Skeletal muscle tissue (tissue), 4 donors: Measurements from ENCODE around the gene SWT1. TPM values are rescaled to one million over a fixed set of nuclear protein-coding genes. Genes with fewer than 3 reads are reported as not detected.
"Not testable (repeated sequence)": the region's sequence is repeated elsewhere in the genome, so short reads cannot be mapped to it uniquely, and the experiment has no call there.

Experiments
- H3K27ac ChIP-seq: one replicate; pipeline ENCODE4 v1.7.0; 2013; ENCODE audit warnings: mild to moderate bottlenecking, low read depth, low read length, inconsistent platforms
- H3K27me3 ChIP-seq, 3 donors: one replicate each; pipeline ENCODE4 v1.7.0; 2013; ENCODE audit warnings: low read length in 3 of 3; ENCODE audit not compliant: control insufficient read depth in 3 of 3, insufficient read depth in 3 of 3
- H3K36me3 ChIP-seq, 3 donors: one replicate each; pipeline ENCODE4 v1.7.0; 2013; ENCODE audit warnings: low read length in 3 of 3; ENCODE audit not compliant: control insufficient read depth in 3 of 3, insufficient read depth in 3 of 3
- H3K4me1 ChIP-seq, 3 donors: one replicate each; pipeline ENCODE4 v1.7.0; 2013; ENCODE audit warnings: low read length in 3 of 3, mild to moderate bottlenecking in 3 of 3; ENCODE audit not compliant: control insufficient read depth in 3 of 3, insufficient read depth in 3 of 3
- H3K4me3 ChIP-seq, 3 donors: one replicate each; pipeline ENCODE4 v1.7.0; 2013; ENCODE audit warnings: low read length in 3 of 3
- H3K9ac ChIP-seq, 3 donors: one replicate each; pipeline ENCODE4 v1.7.0; 2013; ENCODE audit warnings: low read length in 3 of 3, mild to moderate bottlenecking in 3 of 3, moderate library complexity in 2 of 3, low read depth in 1 of 3
- H3K9me3 ChIP-seq, 3 donors: one replicate each; pipeline ENCODE4 v1.7.0; 2013; ENCODE audit warnings: low read length in 3 of 3; ENCODE audit not compliant: control insufficient read depth in 3 of 3
- total RNA-seq: library from RNA; depleted of rRNA; stranded (reverse); fragments of >200 nt; gene quantifications from one replicate; pipeline ENCODE4 v1.2.3, GENCODE V29; 2014
- donor health status: Osteomylitis.

SWT1 gene
- total RNA-seq, 1 donor from 2014 or later = 15.7 TPM

- Histone ChIP-seq H3K27me3 (no peaks in the 10 kb centered on the region), H3K27ac (no peak overlapping the region), H3K9ac (no peak overlapping the region), H3K4me1 (no peaks in the 10 kb centered on the region), H3K9me3 (no peaks in the 10 kb centered on the region), H3K36me3 (no peaks in the 10 kb centered on the region), H3K4me3 (no peak overlapping the region)
These were observed 82.9 kb downstream of the SWT1 start for GRCh38 chr1:185239861-185240260.

DNA sequence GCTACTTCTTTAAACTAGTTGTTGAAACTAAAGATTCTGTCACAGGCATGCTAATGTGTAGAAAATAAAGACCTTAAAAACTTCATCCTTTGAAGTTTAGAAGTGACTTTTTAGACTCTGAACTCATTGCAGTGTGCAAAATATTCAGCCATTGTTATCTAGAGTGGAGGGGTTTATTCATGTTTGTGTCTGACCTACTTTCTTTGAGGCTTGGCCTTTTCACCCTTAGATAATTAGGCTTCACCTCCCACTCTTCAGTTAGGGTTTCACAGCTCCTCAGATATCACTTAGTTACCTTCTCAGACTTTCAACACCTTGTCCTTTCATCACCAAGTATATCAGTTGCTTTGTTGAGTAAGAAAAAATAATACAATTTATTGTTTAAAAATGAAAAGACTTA, 84.2 kb downstream of the SWT1 start:
- Histone ChIP-seq H3K4me3 (no peak overlapping the region), H3K4me1 (no peaks in the 10 kb centered on the region), H3K36me3 (no peaks in the 10 kb centered on the region), H3K27ac (no peak overlapping the region), H3K27me3 (no peaks in the 10 kb centered on the region), H3K9me3 (no peaks in the 10 kb centered on the region), H3K9ac (no peak overlapping the region)

DNA sequence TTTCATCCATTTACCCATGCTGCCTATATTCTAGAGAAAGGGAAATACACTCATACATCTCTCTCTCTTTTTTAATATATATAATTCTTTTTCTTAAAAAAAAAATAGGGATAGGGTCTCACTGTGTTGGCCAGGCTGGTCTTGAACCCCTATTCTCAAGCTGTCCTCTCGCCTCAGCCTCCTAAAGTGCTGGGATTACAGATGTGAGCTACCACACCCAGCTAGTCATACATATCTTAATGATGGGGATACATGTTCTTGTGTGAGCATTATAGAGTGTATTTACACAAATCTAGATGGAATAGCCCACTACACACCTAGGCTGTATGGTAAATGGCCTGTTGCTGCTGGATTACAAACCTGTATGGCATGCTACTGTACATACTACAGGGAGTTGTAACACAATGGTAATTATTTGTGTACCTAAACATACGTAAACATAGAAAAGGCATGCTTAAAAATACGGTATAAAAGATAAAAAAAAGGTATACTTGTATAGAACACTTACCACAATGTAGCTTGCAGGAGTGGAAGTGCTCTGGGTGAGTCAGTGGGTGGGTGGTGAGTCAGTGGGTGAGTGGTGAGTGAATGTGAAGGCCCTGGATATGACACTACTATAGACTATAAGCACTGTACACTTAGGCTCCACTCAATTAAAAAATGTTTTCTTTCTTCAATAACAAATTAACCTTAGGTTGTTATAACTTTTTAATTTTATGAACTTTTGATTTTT, 87.2 kb downstream of the SWT1 start:
- no peaks in the 10 kb centered on the region for H3K4me1 ChIP-seq
- H3K27me3 ChIP-seq = no peaks in the 10 kb centered on the region
- no peaks in the 10 kb centered on the region for H3K9me3 ChIP-seq
- no peak overlapping the region for H3K27ac ChIP-seq
- H3K9ac ChIP-seq = no peak overlapping the region
- H3K36me3 ChIP-seq = no peaks in the 10 kb centered on the region
- no peak overlapping the region for H3K4me3 ChIP-seq

DNA sequence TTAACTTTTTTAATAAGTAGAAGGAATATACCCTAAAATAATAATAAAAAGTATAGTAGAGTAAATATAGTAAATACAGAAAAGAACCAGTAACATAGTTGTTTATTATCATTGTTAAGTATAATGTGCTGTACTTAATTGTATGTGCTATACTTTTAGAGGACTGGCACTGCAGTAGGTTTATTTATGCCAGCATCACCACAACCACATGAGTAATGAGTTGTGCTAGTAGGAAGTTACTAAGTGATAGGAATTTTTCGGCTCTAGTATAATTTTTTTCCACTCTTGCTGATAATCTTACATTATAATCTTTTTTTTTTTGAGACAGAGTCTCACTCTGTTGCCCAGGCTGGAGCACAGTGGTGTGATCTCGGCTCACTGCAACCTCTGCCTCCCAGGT, 88.5 kb downstream of the SWT1 start:
- no peaks in the 10 kb centered on the region for H3K9me3 ChIP-seq
- no peaks in the 10 kb centered on the region for H3K36me3 ChIP-seq
- no peak overlapping the region for H3K27ac ChIP-seq
- H3K27me3 ChIP-seq = no peaks in the 10 kb centered on the region
- no peak overlapping the region for H3K4me3 ChIP-seq
- H3K9ac ChIP-seq = no peak overlapping the region
- no peaks in the 10 kb centered on the region for H3K4me1 ChIP-seq

GRCh38 chr1:185249563-185249962, 92.6 kb downstream of the SWT1 start:
- no peak overlapping the region for H3K9ac ChIP-seq
- no peaks in the 10 kb centered on the region for H3K27me3 ChIP-seq
- no peaks in the 10 kb centered on the region for H3K36me3 ChIP-seq
- no peak overlapping the region for H3K4me3 ChIP-seq
- no peaks in the 10 kb centered on the region for H3K9me3 ChIP-seq
- H3K4me1 ChIP-seq = no peaks in the 10 kb centered on the region
- no peak overlapping the region for H3K27ac ChIP-seq

GRCh38 chr1:185250063-185250462, 93.1 kb downstream of the SWT1 start:
- Histone ChIP-seq H3K4me1 (no peaks in the 10 kb centered on the region), H3K27ac (no peak overlapping the region), H3K27me3 (no peaks in the 10 kb centered on the region), H3K9me3 (no peaks in the 10 kb centered on the region), H3K9ac (no peak overlapping the region), H3K4me3 (no peak overlapping the region), H3K36me3 (no peaks in the 10 kb centered on the region)

DNA sequence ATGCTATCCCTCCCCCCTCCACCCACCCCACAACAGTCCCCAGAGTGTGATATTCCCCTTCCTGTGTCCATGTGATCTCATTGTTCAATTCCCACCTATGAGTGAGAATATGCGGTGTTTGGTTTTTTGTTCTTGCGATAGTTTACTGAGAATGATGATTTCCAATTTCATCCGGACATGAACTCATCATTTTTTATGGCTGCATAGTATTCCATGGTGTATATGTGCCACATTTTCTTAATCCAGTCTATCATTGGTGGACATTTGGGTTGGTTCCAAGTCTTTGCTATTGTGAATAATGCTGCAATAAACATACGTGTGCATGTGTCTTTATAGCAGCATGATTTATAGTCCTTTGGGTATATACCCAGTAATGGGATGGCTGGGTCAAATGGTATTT, 95.0 kb downstream of the SWT1 start:
- H3K36me3 ChIP-seq, H3K27ac ChIP-seq, H3K4me3 ChIP-seq, H3K4me1 ChIP-seq, H3K27me3 ChIP-seq, H3K9ac ChIP-seq, H3K9me3 ChIP-seq: not testable (repeated sequence)

DNA sequence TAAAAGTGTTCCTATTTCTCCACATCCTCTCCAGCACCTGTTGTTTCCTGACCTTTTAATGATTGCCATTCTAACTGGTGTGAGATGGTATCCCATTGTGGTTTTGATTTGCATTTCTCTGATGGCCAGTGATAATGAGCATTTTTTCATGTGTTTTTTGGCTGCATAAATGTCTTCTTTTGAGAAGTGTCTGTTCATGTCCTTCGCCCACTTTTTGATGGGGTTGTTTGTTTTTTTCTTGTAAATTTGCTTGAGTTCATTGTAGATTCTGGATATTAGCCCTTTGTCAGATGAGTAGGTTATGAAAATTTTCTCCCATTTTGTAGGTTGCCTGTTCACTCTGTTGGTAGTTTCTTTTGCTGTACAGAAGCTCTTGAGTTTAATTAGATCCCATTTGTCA, 95.4 kb downstream of the SWT1 start:
- H3K9ac ChIP-seq, H3K4me1 ChIP-seq, H3K36me3 ChIP-seq, H3K4me3 ChIP-seq, H3K9me3 ChIP-seq, H3K27me3 ChIP-seq, H3K27ac ChIP-seq: not testable (repeated sequence)

- H3K36me3 ChIP-seq, H3K27me3 ChIP-seq, H3K4me1 ChIP-seq, H3K4me3 ChIP-seq, H3K9ac ChIP-seq, H3K27ac ChIP-seq, H3K9me3 ChIP-seq: not testable (repeated sequence)
These were observed 98.6 kb downstream of the SWT1 start for GRCh38 chr1:185255595-185255994.

DNA sequence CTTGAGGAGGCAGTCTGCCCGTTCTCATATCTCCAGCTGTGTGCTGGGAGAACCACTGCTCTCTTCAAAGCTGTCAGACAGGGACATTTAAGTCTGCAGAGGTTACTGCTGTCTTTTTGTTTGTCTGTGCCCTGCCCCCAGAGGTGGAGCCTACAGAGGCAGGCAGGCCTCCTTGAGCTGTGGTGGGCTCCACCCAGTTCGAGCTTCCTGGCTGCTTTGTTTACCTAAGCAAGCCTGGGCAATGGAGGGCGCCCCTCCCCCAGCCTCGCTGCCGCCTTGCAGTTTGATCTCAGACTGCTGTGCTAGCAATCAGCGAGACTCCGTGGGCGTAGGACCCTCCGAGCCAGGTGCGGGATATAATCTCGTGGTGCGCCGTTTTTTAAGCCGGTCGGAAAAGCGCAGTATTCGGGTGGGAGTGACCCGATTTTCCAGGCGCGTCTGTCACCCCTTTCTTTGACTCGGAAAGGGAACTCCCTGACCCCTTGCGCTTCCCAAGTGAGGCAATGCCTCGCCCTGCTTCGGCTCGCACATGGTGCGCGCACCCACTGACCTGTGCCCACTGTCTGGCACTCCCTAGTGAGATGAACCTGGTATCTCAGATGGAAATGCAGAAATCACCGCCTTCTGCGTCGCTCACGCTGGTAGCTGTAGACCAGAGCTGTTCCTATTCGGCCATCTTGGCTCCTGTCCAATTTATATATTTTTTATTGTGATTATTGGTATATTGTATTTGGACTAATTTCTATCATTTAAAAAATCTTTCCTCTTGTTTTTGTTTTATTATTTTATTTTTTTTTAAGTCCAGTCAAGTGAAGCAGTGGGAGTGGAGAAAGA, 100.4 kb downstream of the SWT1 start:
- not testable (repeated sequence) for H3K27me3 ChIP-seq, H3K9ac ChIP-seq, H3K27ac ChIP-seq, H3K4me3 ChIP-seq, H3K4me1 ChIP-seq, H3K36me3 ChIP-seq, H3K9me3 ChIP-seq
